ENCODE results near the gene CDH11.

GRCh38 chr16:64950262-64950661 lies 171.6 kb downstream of the CDH11 start:
- TF ChIP-seq CTCF (IDR thresholded peaks at IDR 0.05) (no peak), POLR2AphosphoS5 (IDR thresholded peaks at IDR 0.05) (no peak)

Data from sigmoid colon (tissue), 4 donors.